KMS-11 (cell line): ENCODE results near the gene SLC35F6.

ENCODE experiments used
- H2AFZ ChIP-seq: fragments of 200-600 bp; sonication (generic); 2 replicates; pipeline ENCODE4 v1.6.1; 2016; ENCODE audit warnings: antibody characterized with exemption, mixed run types, low read depth
- H3K27ac ChIP-seq: fragments of 200-600 bp; sonication (generic); 2 replicates; pipeline ENCODE4 v1.6.1; 2016; ENCODE audit warnings: mild to moderate bottlenecking, mixed run types
- H3K27me3 ChIP-seq: fragments of 200-600 bp; sonication (generic); 2 replicates; pipeline ENCODE4 v1.6.1; 2017; ENCODE audit warnings: mild to moderate bottlenecking, low read depth, mixed run types, moderate library complexity; ENCODE audit not compliant: insufficient read depth
- H3K36me3 ChIP-seq: fragments of 200-600 bp; sonication (generic); 2 replicates; pipeline ENCODE4 v1.6.1; 2017; ENCODE audit warnings: mild to moderate bottlenecking, mixed run types; ENCODE audit not compliant: insufficient read depth
- H3K4me1 ChIP-seq: fragments of 200-600 bp; sonication (generic); 2 replicates; pipeline ENCODE4 v1.6.1; 2016; ENCODE audit warnings: mild to moderate bottlenecking, low read depth, mixed run types; ENCODE audit not compliant: poor library complexity, severe bottlenecking
- H3K4me2 ChIP-seq: fragments of 200-600 bp; sonication (generic); 2 replicates; pipeline ENCODE4 v1.7.0; 2016; ENCODE audit warnings: mild to moderate bottlenecking, mixed run types
- H3K4me3 ChIP-seq: fragments of 200-600 bp; sonication (generic); IDR thresholded peaks from 2 replicates; pipeline ENCODE4 v1.6.1; 2017; ENCODE audit warnings: low read depth, low read length, mixed read lengths; ENCODE audit not compliant: insufficient read depth
- H3K79me2 ChIP-seq: fragments of 200-600 bp; sonication (generic); 2 replicates; pipeline ENCODE4 v1.6.1; 2016; ENCODE audit warnings: low read depth, mixed run types; ENCODE audit not compliant: insufficient read depth
- H3K9ac ChIP-seq: fragments of 200-600 bp; sonication (generic); 2 replicates; pipeline ENCODE4 v1.6.1; 2016; ENCODE audit warnings: mild to moderate bottlenecking, mixed run types
- H4K20me1 ChIP-seq: fragments of 200-600 bp; sonication (generic); 2 replicates; pipeline ENCODE4 v1.6.1; 2016; ENCODE audit warnings: mild to moderate bottlenecking, mixed run types; ENCODE audit not compliant: insufficient read depth
- TF ChIP-seq, protein P1 (sequence below): fragments of 200-600 bp; sonication (generic); conservative IDR thresholded peaks from 2 replicates; pipeline ENCODE4 v1.6.1; 2017; ENCODE audit warnings: low read depth, mild to moderate bottlenecking, antibody characterized with exemption, low read length, moderate library complexity, mixed read lengths

The SLC35F6 gene

DNA sequence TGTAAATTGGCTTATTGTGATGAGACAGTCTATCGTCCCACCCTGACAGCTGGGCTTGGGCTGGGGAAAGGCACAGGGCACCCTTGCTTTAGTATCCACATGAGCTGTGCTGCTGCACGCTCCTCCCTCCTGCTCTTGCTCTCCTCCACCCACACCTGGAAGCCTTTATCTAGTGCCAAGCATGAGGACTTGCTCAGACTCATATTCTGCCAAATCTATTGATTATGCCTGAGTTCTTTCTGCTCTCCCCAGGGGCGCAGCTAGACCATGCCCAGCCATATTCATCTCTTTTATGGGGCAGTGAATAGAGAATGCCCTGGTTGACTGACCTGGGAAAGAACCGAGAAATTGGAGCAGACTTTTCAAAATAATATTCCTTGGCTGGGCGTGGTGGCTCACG is 54.9 kb downstream of the SLC35F6 start:
- H4K20me1 ChIP-seq, result no peaks in the 10 kb centered on the region
- TF ChIP-seq, protein P1, sequence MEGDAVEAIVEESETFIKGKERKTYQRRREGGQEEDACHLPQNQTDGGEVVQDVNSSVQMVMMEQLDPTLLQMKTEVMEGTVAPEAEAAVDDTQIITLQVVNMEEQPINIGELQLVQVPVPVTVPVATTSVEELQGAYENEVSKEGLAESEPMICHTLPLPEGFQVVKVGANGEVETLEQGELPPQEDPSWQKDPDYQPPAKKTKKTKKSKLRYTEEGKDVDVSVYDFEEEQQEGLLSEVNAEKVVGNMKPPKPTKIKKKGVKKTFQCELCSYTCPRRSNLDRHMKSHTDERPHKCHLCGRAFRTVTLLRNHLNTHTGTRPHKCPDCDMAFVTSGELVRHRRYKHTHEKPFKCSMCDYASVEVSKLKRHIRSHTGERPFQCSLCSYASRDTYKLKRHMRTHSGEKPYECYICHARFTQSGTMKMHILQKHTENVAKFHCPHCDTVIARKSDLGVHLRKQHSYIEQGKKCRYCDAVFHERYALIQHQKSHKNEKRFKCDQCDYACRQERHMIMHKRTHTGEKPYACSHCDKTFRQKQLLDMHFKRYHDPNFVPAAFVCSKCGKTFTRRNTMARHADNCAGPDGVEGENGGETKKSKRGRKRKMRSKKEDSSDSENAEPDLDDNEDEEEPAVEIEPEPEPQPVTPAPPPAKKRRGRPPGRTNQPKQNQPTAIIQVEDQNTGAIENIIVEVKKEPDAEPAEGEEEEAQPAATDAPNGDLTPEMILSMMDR, result no peak
- H3K79me2 ChIP-seq, result no peaks in the 10 kb centered on the region
- H3K4me3 ChIP-seq, result no peak overlapping the region
- no peak overlapping the region for H3K4me2 ChIP-seq
- H3K27me3 ChIP-seq, result no peaks in the 10 kb centered on the region
- no peaks in the 10 kb centered on the region for H3K36me3 ChIP-seq
- no peaks in the 10 kb centered on the region for H3K4me1 ChIP-seq
- H3K9ac ChIP-seq, result no peak overlapping the region
- no peak overlapping the region for H3K27ac ChIP-seq
- no peak overlapping the region for H2AFZ ChIP-seq

DNA sequence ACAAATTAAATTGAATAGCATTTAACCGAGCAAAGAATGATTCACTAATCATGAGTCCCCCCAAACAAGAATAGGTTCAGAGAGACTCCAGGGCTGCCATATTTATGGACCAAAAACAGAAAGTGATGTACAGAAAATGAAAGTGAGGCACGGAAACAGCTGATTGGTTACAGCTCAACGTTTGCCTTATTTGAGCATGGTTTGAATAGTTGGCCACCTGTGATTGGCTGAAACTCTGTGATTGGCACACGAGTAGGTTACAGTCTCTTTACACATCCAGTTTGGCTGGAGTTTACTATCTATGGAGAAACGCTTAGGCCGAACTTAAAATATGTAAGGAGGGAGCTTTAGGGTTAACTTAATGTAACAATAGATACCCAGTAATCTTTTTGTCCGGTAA is 56.8 kb downstream of the SLC35F6 start:
- no peaks in the 10 kb centered on the region for H3K36me3 ChIP-seq
- no peak overlapping the region for H3K27ac ChIP-seq
- H3K9ac ChIP-seq, result no peak overlapping the region
- H3K4me2 ChIP-seq, result no peak overlapping the region
- no peak overlapping the region for H3K4me3 ChIP-seq
- H2AFZ ChIP-seq, result no peak overlapping the region
- TF ChIP-seq, protein P1, result no peak
- no peaks in the 10 kb centered on the region for H4K20me1 ChIP-seq
- no peaks in the 10 kb centered on the region for H3K27me3 ChIP-seq
- H3K4me1 ChIP-seq, result no peaks in the 10 kb centered on the region
- H3K79me2 ChIP-seq, result no peaks in the 10 kb centered on the region

DNA sequence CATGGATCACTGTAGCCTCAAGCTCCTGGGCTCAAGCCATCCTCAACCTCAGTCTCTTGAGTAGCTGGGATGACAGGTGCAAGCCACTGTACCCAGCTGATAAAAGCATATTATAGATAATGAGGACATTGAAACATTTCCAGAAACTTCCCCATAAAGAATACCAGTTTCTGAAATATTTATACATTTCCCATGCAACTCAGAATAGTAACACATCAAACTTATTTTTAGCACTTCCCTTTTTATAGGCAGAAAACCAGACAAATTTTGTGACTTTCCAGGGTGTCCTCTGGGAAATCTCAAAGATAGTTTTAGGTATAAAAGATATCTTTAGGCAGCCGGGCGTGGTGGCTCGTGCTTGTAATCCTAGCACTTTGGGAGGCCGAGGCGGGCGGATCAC is 58.8 kb downstream of the SLC35F6 start:
- H3K4me1 ChIP-seq, result no peaks in the 10 kb centered on the region
- no peak overlapping the region for H3K27ac ChIP-seq
- H3K4me3 ChIP-seq, result no peak overlapping the region
- no peaks in the 10 kb centered on the region for H3K36me3 ChIP-seq
- no peak overlapping the region for H2AFZ ChIP-seq
- H3K9ac ChIP-seq, result no peak overlapping the region
- H3K27me3 ChIP-seq, result no peaks in the 10 kb centered on the region
- H3K4me2 ChIP-seq, result no peak overlapping the region
- TF ChIP-seq, protein P1, result no peak
- no peaks in the 10 kb centered on the region for H3K79me2 ChIP-seq
- H4K20me1 ChIP-seq, result no peaks in the 10 kb centered on the region
